Uterus (tissue), 2 donors: ENCODE measurements around the gene PAQR4.

ENCODE experiments used
- CTCF ChIP-seq, 4 experiments: fragments of 200-600 bp in 2 of 4; fragments of 450-650 bp in 2 of 4; sonication (generic) in 2 of 4; IDR thresholded peaks; one replicate each; pipeline ENCODE4 v1.5.1; 2016 to 2019; ENCODE audit warnings: antibody characterized with exemption in 4 of 4, mild to moderate bottlenecking in 2 of 4, moderate library complexity in 1 of 4
- POLR2A ChIP-seq, 2 donors: fragments of 450-650 bp; IDR thresholded peaks; one replicate each; pipeline ENCODE4 v1.6.1; 2016; ENCODE audit warnings: antibody characterized with exemption in 2 of 2, mild to moderate bottlenecking in 1 of 2, moderate library complexity in 1 of 2

GRCh38 chr16:2983706-2984136, 14.6 kb downstream of the PAQR4 start:
- TF ChIP-seq CTCF (IDR thresholded peaks at IDR 0.05) (peak; percentile 64 to 96 (median 94)), POLR2A (IDR thresholded peaks at IDR 0.05) (no peak)
